Measurements from ENCODE around the gene ENTREP3. TPM values are rescaled to one million over a fixed set of nuclear protein-coding genes. Genes with fewer than 3 reads are reported as not detected.
"Not testable (repeated sequence)": the region's sequence is repeated elsewhere in the genome, so short reads cannot be mapped to it uniquely, and the experiment has no call there.

Gene ENTREP3
- total and polyA plus RNA-seq, 2 experiments from 2014 or later, result 39.5 to 59.2 TPM

DNA sequence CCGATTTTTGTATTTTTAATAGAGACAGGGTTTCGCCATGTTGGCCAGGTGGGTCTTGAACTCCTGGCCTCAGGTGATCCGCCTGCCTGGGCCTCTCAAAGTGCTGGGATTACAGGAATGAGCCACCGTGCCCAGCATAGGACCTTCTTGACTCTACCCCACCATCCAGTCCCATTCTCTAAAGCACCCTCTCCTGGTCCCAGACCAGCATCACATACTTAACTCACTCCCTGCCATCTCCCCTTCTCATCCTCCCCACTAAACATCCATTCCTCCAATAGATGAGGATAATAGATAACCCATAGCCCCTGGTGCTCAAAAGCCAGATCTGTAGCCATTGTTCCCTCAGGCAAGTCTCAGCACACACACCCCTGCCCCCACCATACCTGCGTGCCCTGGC is 2.1 kb downstream of the ENTREP3 start:
- H3K4me3 ChIP-seq, result no peak overlapping the region

DNA sequence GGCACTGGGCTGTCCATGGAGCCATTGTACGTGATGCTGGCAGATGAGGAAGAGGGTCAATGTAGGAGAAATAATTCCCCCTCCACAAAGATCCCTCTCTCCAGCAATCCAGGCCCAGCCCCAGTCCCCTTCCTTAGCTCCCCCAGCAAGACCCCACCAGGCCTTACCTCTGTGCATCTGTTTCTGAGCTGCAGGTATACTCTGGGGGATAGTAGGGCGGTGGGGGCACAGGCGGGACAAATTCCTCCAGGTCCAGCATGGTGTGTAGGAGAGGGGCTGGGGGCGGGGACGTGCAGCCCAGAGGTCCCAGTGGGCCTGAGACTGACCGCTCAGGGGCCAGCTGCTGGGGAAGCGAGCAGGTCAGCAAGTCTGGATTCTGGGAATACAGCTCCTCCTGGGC is 3.7 kb downstream of the ENTREP3 start:
- TF ChIP-seq, protein P1, sequence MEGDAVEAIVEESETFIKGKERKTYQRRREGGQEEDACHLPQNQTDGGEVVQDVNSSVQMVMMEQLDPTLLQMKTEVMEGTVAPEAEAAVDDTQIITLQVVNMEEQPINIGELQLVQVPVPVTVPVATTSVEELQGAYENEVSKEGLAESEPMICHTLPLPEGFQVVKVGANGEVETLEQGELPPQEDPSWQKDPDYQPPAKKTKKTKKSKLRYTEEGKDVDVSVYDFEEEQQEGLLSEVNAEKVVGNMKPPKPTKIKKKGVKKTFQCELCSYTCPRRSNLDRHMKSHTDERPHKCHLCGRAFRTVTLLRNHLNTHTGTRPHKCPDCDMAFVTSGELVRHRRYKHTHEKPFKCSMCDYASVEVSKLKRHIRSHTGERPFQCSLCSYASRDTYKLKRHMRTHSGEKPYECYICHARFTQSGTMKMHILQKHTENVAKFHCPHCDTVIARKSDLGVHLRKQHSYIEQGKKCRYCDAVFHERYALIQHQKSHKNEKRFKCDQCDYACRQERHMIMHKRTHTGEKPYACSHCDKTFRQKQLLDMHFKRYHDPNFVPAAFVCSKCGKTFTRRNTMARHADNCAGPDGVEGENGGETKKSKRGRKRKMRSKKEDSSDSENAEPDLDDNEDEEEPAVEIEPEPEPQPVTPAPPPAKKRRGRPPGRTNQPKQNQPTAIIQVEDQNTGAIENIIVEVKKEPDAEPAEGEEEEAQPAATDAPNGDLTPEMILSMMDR (IDR thresholded peaks at IDR 0.05; ENCODE audit: low read depth, low read length), result no peak
- no peak for DNase-seq (ENCODE audit: low read depth in 1 of 2, low spot score in 1 of 2)
- peaks cover 30% of the 10 kb centered on the region for H3K4me1 ChIP-seq (ENCODE audit: low read depth)
- H3K27me3 ChIP-seq, result no peaks in the 10 kb centered on the region
- no peak overlapping the region for H3K4me3 ChIP-seq
- H3K9me3 ChIP-seq (ENCODE audit: low read depth), result no peaks in the 10 kb centered on the region
- H3K27ac ChIP-seq, result peak overlapping the region; percentile 70
- H3K36me3 ChIP-seq, result peaks cover 9% of the 10 kb centered on the region

More for the DNA sequence above, 2.1 kb downstream of the ENTREP3 start:
- no peaks in the 10 kb centered on the region for H3K27me3 ChIP-seq
- peaks cover 5% of the 10 kb centered on the region for H3K36me3 ChIP-seq
- TF ChIP-seq, protein P1 (IDR thresholded peaks at IDR 0.05; ENCODE audit: low read depth, low read length), result peak; percentile 8
- peaks cover 30% of the 10 kb centered on the region for H3K4me1 ChIP-seq (ENCODE audit: low read depth)
- no peaks in the 10 kb centered on the region for H3K9me3 ChIP-seq (ENCODE audit: low read depth)
- peak overlapping the region; percentile 54 for H3K27ac ChIP-seq
- no peak for DNase-seq (ENCODE audit: low read depth in 1 of 2, low spot score in 1 of 2)

DNA sequence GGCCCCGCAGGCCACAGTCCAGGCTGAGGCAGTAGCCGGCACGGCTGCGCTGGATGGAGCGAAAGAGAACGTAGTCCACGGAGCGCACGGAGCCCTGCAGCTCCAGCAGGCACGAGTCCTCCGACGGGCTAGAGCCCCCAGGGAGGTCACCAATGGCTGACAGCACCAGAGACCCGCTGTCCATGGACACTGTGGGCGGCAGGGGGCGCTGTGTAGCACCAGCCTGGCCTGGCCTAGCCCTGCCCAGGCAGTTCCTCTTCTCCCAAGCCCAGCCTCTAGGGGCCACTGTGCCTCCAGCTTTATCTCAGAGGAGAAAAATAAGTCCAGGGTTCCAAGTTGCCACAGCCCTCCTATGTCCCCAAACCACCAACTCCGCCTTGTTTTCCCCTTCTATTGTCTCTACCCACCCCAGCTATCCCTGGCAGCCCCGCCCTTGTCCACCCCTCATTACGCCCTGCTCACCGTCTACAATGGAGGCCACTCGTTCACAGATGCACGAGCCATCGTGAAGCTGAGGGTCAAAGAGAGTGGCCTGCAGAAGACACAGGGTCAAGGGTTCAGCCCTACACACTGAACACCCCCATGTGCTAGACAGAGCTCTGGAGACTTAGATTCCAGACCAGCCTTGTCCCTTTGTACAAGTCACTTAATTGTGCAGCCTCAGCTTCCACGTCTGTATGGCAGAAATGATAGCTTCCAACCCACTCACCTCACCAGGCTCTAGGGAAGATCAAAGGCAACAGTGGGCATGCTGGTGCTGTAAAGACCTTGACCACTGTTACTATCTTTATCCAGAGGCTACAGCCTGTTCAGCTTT is 4.4 kb downstream of the ENTREP3 start:
- Histone ChIP-seq H3K27ac (peak overlapping the region; percentile 70), H3K4me3 (no peak overlapping the region)
- TF ChIP-seq, protein P1 (IDR thresholded peaks at IDR 0.05; ENCODE audit: low read depth, low read length), result peak; percentile 100

DNA sequence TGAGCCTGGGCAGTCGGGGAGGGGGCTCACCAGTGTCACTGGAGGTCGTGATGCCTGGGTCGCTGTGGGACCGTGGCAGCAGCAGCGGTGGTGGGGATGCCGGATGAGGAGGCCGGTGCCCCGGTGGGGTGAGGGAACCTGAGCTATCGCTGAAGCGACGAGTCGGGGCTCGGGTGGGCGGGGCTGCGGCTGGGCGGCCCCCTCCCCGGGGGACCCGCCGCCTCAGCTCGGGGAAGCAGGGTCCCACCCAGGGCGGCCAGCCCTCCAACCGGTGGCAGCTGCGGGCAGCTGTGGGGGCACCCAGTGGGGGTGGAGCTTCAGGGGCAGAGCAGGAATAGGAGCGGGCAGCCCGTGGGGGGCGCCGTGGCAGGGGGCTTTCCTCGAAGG is 5.0 kb downstream of the ENTREP3 start:
- DNase-seq (ENCODE audit: low read depth in 1 of 2, low spot score in 1 of 2), result no peak
- peaks cover 27% of the 10 kb centered on the region for H3K4me1 ChIP-seq (ENCODE audit: low read depth)
- peaks cover 9% of the 10 kb centered on the region for H3K36me3 ChIP-seq
- no peaks in the 10 kb centered on the region for H3K27me3 ChIP-seq
- no peaks in the 10 kb centered on the region for H3K9me3 ChIP-seq (ENCODE audit: low read depth)
- H3K4me3 ChIP-seq, result no peak overlapping the region
- no peak overlapping the region for H3K27ac ChIP-seq
- TF ChIP-seq, protein P1 (IDR thresholded peaks at IDR 0.05; ENCODE audit: low read depth, low read length), result no peak

More for the DNA sequence above, 4.4 kb downstream of the ENTREP3 start:
- H3K4me1 ChIP-seq (ENCODE audit: low read depth), result peaks cover 29% of the 10 kb centered on the region
- H3K36me3 ChIP-seq, result peaks cover 9% of the 10 kb centered on the region
- no peaks in the 10 kb centered on the region for H3K27me3 ChIP-seq
- peak; percentile 94 to 97 for DNase-seq (ENCODE audit: low read depth in 1 of 2, low spot score in 1 of 2)
- H3K9me3 ChIP-seq (ENCODE audit: low read depth), result no peaks in the 10 kb centered on the region

DNA sequence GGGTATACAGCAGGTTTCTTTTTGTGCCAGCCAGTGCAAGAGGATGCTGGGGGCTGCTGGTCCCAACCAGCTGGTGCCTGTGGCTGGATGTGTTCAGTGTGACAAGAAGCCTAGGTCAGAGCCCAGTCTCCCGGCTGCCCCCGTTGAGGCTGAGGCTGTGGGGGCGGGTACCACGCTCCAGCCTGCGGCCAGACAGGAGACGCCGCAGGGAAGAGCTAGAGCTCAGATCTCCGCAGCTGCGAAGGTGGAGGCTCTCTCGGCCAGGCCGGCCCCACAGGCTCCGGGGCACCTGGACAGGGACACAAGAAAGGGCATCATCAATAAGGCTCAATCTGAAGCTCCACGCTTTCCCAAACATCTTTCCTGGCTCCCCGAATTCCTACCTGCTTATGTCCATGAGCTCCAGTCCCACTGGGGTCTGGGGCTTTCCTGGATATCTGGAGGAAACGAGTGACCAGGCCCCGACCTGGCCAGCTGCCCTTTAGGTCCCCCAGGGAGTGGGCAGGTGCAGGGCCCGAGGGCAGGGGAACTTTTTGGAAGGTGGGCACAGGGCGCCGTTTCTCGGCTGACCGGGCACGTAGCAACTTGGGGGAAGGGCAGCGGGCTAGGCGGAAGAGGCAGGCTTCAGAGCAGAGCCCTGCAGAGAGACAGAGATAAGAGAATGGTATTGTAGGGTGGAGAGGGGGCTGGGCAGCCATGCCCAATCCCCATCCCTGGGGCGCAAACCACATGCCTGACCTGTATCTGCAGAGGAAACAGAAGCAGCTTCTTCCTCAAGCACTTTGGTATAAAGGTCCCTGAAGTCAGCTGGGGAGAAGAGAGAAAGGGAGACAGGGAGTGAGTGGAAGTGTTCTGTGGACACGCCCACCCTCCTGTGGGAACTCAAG is 7.4 kb downstream of the ENTREP3 start:
- no peak overlapping the region for H3K4me3 ChIP-seq
- H3K27me3 ChIP-seq, result no peaks in the 10 kb centered on the region
- TF ChIP-seq, protein P1 (IDR thresholded peaks at IDR 0.05; ENCODE audit: low read depth, low read length), result no peak
- no peaks in the 10 kb centered on the region for H3K9me3 ChIP-seq (ENCODE audit: low read depth)
- H3K36me3 ChIP-seq, result peaks cover 9% of the 10 kb centered on the region
- peaks cover 16% of the 10 kb centered on the region for H3K4me1 ChIP-seq (ENCODE audit: low read depth)
- no peak for DNase-seq (ENCODE audit: low read depth in 1 of 2, low spot score in 1 of 2)
- no peak overlapping the region for H3K27ac ChIP-seq

DNA sequence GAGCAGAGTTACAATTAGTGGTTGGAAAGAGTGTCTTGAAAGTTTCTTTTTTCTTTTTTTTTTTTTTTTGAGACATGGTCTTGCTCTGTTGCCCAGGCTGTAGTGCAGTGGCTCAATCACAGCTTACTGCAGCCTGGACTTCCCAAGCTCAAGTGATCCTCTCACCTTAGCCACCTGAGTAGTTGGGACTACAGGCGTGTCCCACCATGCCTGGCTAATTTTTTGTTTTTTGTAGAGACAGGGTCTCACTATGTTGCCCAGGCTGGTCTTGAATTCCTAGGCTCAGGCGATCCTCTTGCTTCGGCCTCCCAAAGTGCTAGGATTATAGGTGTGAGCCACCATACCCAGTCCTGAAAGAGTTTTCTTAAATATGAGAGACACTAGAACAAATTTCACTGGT is 8.5 kb downstream of the ENTREP3 start:
- not testable (repeated sequence) for H3K27ac ChIP-seq; DNase-seq (ENCODE audit: low read depth in 1 of 2, low spot score in 1 of 2); H3K27me3 ChIP-seq; H3K36me3 ChIP-seq; H3K9me3 ChIP-seq (ENCODE audit: low read depth); H3K4me3 ChIP-seq
- peaks cover 10% of the 10 kb centered on the region for H3K4me1 ChIP-seq (ENCODE audit: low read depth)

Data from cardiac muscle cell (in vitro differentiated cells and primary cell).